Cardiac muscle cell (in vitro differentiated cells and primary cell): Measurements from ENCODE around the gene COG5. TPM values are rescaled to one million over a fixed set of nuclear protein-coding genes. Genes with fewer than 3 reads are reported as not detected.

ENCODE experiments used
- DNase-seq, 2 donors: peaks; one replicate each; pipeline versions ENCODE4 v3.0.0 to v3.0.0-alpha.2; 2010 to 2017; ENCODE audit warnings: low read depth in 1 of 2, low spot score in 1 of 2
- H3K27ac ChIP-seq: fragments of 200-600 bp; sonication (generic); 2 replicates; pipeline ENCODE4 v1.5.1; 2016
- H3K27me3 ChIP-seq: fragments of 200-600 bp; sonication (generic); 2 replicates; pipeline ENCODE4 v1.6.0; 2016; ENCODE audit warnings: control low read depth
- H3K36me3 ChIP-seq: fragments of 200-600 bp; sonication (generic); 2 replicates; pipeline ENCODE4 v1.5.1; 2016; ENCODE audit warnings: control low read depth
- H3K4me1 ChIP-seq: fragments of 200-600 bp; sonication (generic); 2 replicates; pipeline ENCODE4 v1.8.1; 2017; ENCODE audit warnings: low read depth, mild to moderate bottlenecking, mixed run types
- H3K4me3 ChIP-seq: fragments of 200-600 bp; sonication (generic); 2 replicates; pipeline ENCODE4 v1.5.1; 2016; ENCODE audit warnings: mild to moderate bottlenecking
- H3K9me3 ChIP-seq: fragments of 200-600 bp; sonication (generic); 2 replicates; pipeline ENCODE4 v1.5.1; 2017; ENCODE audit warnings: low read depth, mild to moderate bottlenecking, control low read depth
- CTCF ChIP-seq: IDR thresholded peaks from 2 replicates; pipeline ENCODE4 v1.5.1; 2012; ENCODE audit warnings: low read depth, mild to moderate bottlenecking, low read length
- polyA plus RNA-seq: library from polyadenylated mRNA; unstranded; fragments of >200 nt; fragmentation: Nextera tagmentation; extraction: Ambion mirVana; gene quantifications from 2 replicates; pipeline ENCODE4 v1.2.1, GENCODE V29; 2016
- total RNA-seq: library from RNA; depleted of rRNA; stranded (reverse); fragments of >200 nt; gene quantifications from 2 replicates; pipeline ENCODE4 v1.2.3, GENCODE V29; 2016

The COG5 gene
- total and polyA plus RNA-seq, 2 experiments from 2014 or later, result 20.4 to 63.1 TPM

- no peaks in the 10 kb centered on the region for H3K9me3 ChIP-seq
- peak in 1 of 2 donors; percentile 32 for DNase-seq
- peak overlapping the region; percentile 29 for H3K27ac ChIP-seq
- no peak overlapping the region for H3K4me3 ChIP-seq
- peaks cover 3% of the 10 kb centered on the region for H3K36me3 ChIP-seq
- TF ChIP-seq CTCF, result no peak
- no peaks in the 10 kb centered on the region for H3K27me3 ChIP-seq
- no peaks in the 10 kb centered on the region for H3K4me1 ChIP-seq
Measured at GRCh38 chr7:107208024-107208521, 355.6 kb downstream of the COG5 start.

- Histone ChIP-seq H3K27ac (no peak overlapping the region), H3K4me1 (no peaks in the 10 kb centered on the region), H3K4me3 (no peak overlapping the region), H3K36me3 (peaks cover 6% of the 10 kb centered on the region), H3K27me3 (no peaks in the 10 kb centered on the region), H3K9me3 (no peaks in the 10 kb centered on the region)
- no peak for DNase-seq
- no peak for TF ChIP-seq CTCF
Measured at GRCh38 chr7:107207459-107207858, 356.3 kb downstream of the COG5 start.

- DNase-seq, result no peak
- Histone ChIP-seq H3K4me3 (no peak overlapping the region), H3K36me3 (peaks cover 12% of the 10 kb centered on the region), H3K27me3 (no peaks in the 10 kb centered on the region), H3K27ac (no peak overlapping the region), H3K4me1 (no peaks in the 10 kb centered on the region), H3K9me3 (no peaks in the 10 kb centered on the region)
- TF ChIP-seq CTCF, result no peak
Measured at GRCh38 chr7:107206706-107207105, 357.0 kb downstream of the COG5 start.

- Histone ChIP-seq H3K36me3 (peaks cover 18% of the 10 kb centered on the region), H3K27me3 (no peaks in the 10 kb centered on the region), H3K9me3 (no peaks in the 10 kb centered on the region), H3K4me3 (no peak overlapping the region), H3K4me1 (no peaks in the 10 kb centered on the region), H3K27ac (no peak overlapping the region)
- no peak for DNase-seq
- TF ChIP-seq CTCF, result no peak
Measured at GRCh38 chr7:107206136-107206535, 357.6 kb downstream of the COG5 start.

- Histone ChIP-seq H3K27ac (no peak overlapping the region), H3K36me3 (peaks cover 28% of the 10 kb centered on the region), H3K27me3 (no peaks in the 10 kb centered on the region), H3K4me1 (no peaks in the 10 kb centered on the region), H3K4me3 (no peak overlapping the region), H3K9me3 (no peaks in the 10 kb centered on the region)
- TF ChIP-seq CTCF, result no peak
- DNase-seq, result no peak
Measured at GRCh38 chr7:107203607-107204006, 360.1 kb downstream of the COG5 start.
